GM10266 (cell line): ENCODE data around the gene FUT7.
A peak's percentile ranks its signal among the peaks of the same experiment; 100 is the strongest.
"Not testable (repeated sequence)": the region's sequence is repeated elsewhere in the genome, so short reads cannot be mapped to it uniquely, and the experiment has no call there.

Experiments
- DNase-seq: peaks from one replicate; pipeline ENCODE4 v3.0.0; 2012; ENCODE audit errors: extremely low spot score
- TF ChIP-seq, protein P1 (sequence below): IDR thresholded peaks from 2 replicates; pipeline ENCODE4 v1.5.1; 2012; ENCODE audit warnings: mild to moderate bottlenecking, low read depth; ENCODE audit not compliant: control insufficient read depth, insufficient read depth; ENCODE audit errors: missing control alignments

FUT7 gene

GRCh38 chr9:137007108-137007815 lies 24.6 kb downstream of the FUT7 start:
- DNase-seq, result no peak
- TF ChIP-seq, protein P1, sequence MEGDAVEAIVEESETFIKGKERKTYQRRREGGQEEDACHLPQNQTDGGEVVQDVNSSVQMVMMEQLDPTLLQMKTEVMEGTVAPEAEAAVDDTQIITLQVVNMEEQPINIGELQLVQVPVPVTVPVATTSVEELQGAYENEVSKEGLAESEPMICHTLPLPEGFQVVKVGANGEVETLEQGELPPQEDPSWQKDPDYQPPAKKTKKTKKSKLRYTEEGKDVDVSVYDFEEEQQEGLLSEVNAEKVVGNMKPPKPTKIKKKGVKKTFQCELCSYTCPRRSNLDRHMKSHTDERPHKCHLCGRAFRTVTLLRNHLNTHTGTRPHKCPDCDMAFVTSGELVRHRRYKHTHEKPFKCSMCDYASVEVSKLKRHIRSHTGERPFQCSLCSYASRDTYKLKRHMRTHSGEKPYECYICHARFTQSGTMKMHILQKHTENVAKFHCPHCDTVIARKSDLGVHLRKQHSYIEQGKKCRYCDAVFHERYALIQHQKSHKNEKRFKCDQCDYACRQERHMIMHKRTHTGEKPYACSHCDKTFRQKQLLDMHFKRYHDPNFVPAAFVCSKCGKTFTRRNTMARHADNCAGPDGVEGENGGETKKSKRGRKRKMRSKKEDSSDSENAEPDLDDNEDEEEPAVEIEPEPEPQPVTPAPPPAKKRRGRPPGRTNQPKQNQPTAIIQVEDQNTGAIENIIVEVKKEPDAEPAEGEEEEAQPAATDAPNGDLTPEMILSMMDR, result no peak

GRCh38 chr9:137006116-137007003 lies 25.5 kb downstream of the FUT7 start:
- TF ChIP-seq, protein P1, result no peak
- no peak for DNase-seq

GRCh38 chr9:137004285-137004684 lies 27.6 kb downstream of the FUT7 start:
- DNase-seq, result not testable (repeated sequence)
- TF ChIP-seq, protein P1, result peak; percentile 41

- TF ChIP-seq, protein P1, result no peak
- no peak for DNase-seq
Observed at GRCh38 chr9:137002646-137003041, 29.2 kb downstream of the FUT7 start.

GRCh38 chr9:137001857-137002645 lies 29.8 kb downstream of the FUT7 start:
- TF ChIP-seq, protein P1, result no peak
- DNase-seq, result no peak

- TF ChIP-seq, protein P1, result no peak
- DNase-seq, result peak; percentile 92
Observed at GRCh38 chr9:137000177-137000930, 31.5 kb downstream of the FUT7 start.
